ENCODE measurements around the gene TMSB10. TPM values are rescaled to one million over a fixed set of nuclear protein-coding genes. Genes with fewer than 3 reads are reported as not detected.

The TMSB10 gene
- total RNA-seq, 1 experiment from 2014 or later, result 1,437 TPM

- intact Hi-C loops (cut with micrococcal nuclease; ENCODE audit: unreplicated experiment), result no loop called here
- no peaks in the 10 kb centered on the region for H3K27me3 Mint-ChIP-seq (ENCODE audit: unreplicated experiment)
- peak; percentile 49 for DNase-seq
- peaks cover 32% of the 10 kb centered on the region for H3K4me1 Mint-ChIP-seq (ENCODE audit: low read depth, unreplicated experiment)
- H3K27ac Mint-ChIP-seq (ENCODE audit: unreplicated experiment), result peak overlapping the region; percentile 98
- peaks cover 5% of the 10 kb centered on the region for H3K9me3 Mint-ChIP-seq (ENCODE audit: low read depth, unreplicated experiment)
- peak overlapping the region; percentile 86 for H3K4me3 Mint-ChIP-seq (ENCODE audit: low read depth, unreplicated experiment)
- BruUV-seq (replicated peaks), result no TSS peak
- CTCF ChIA-PET, result interaction anchor here (1.2 to 4.1 kb wide), 2 partner anchors 21 to 114 kb away, joined by 3 to 24 read pairs; no protein-coding TSS in a partner anchor
- no peak for TF ChIP-seq CTCF (IDR thresholded peaks at IDR 0.05; ENCODE audit: unreplicated experiment)
- peaks cover 52% of the 10 kb centered on the region for H3K36me3 Mint-ChIP-seq (ENCODE audit: insufficient read depth, unreplicated experiment)
Measured at GRCh38 chr2:84904717-84905174, 710 bp upstream of the TMSB10 start.

- Mint-ChIP-seq H3K27ac (ENCODE audit: unreplicated experiment) (peak overlapping the region; percentile 98), H3K4me1 (ENCODE audit: low read depth, unreplicated experiment) (peaks cover 23% of the 10 kb centered on the region), H3K27me3 (ENCODE audit: unreplicated experiment) (no peaks in the 10 kb centered on the region), H3K9me3 (ENCODE audit: low read depth, unreplicated experiment) (peaks cover 8% of the 10 kb centered on the region), H3K4me3 (ENCODE audit: low read depth, unreplicated experiment) (peak overlapping the region; percentile 86), H3K36me3 (ENCODE audit: insufficient read depth, unreplicated experiment) (peaks cover 55% of the 10 kb centered on the region)
- no peak for TF ChIP-seq CTCF (IDR thresholded peaks at IDR 0.05; ENCODE audit: unreplicated experiment)
- CTCF ChIA-PET, result interaction anchor here (0.7 to 4.1 kb wide), 5 partner anchors 14 to 113 kb away, joined by 3 to 24 read pairs (median 6); no protein-coding TSS in a partner anchor
- intact Hi-C loops (cut with micrococcal nuclease; ENCODE audit: unreplicated experiment), result no loop called here
- DNase-seq, result no peak
- TSS peak; percentile 98 for BruUV-seq (replicated peaks)
Measured at GRCh38 chr2:84906108-84906899, 848 bp downstream of the TMSB10 start.

- peaks cover 8% of the 10 kb centered on the region for H3K9me3 Mint-ChIP-seq (ENCODE audit: low read depth, unreplicated experiment)
- intact Hi-C loops (cut with micrococcal nuclease; ENCODE audit: unreplicated experiment), result no loop called here
- CTCF ChIA-PET, result interaction anchor here (0.6 to 4.1 kb wide), 7 partner anchors 13 to 448 kb away, joined by 3 to 24 read pairs (median 6); partner anchors contain the start of gene SUCLG1
- DNase-seq, result peak; percentile 36
- peak overlapping the region; percentile 98 for H3K27ac Mint-ChIP-seq (ENCODE audit: unreplicated experiment)
- H3K36me3 Mint-ChIP-seq (ENCODE audit: insufficient read depth, unreplicated experiment), result peaks cover 55% of the 10 kb centered on the region
- peak overlapping the region; percentile 86 for H3K4me3 Mint-ChIP-seq (ENCODE audit: low read depth, unreplicated experiment)
- no peaks in the 10 kb centered on the region for H3K27me3 Mint-ChIP-seq (ENCODE audit: unreplicated experiment)
- BruUV-seq (replicated peaks), result no TSS peak
- peaks cover 23% of the 10 kb centered on the region for H3K4me1 Mint-ChIP-seq (ENCODE audit: low read depth, unreplicated experiment)
- TF ChIP-seq CTCF (IDR thresholded peaks at IDR 0.05; ENCODE audit: unreplicated experiment), result no peak
Measured at GRCh38 chr2:84906900-84907714, 1.7 kb downstream of the TMSB10 start.

- no peak for TF ChIP-seq CTCF (IDR thresholded peaks at IDR 0.05; ENCODE audit: unreplicated experiment)
- BruUV-seq (replicated peaks), result no TSS peak
- intact Hi-C loops (cut with micrococcal nuclease; ENCODE audit: unreplicated experiment), result no loop called here
- peaks cover 55% of the 10 kb centered on the region for H3K36me3 Mint-ChIP-seq (ENCODE audit: insufficient read depth, unreplicated experiment)
- peak overlapping the region; percentile 98 for H3K27ac Mint-ChIP-seq (ENCODE audit: unreplicated experiment)
- CTCF ChIA-PET, result interaction anchor here (4.1 kb wide), 1 partner anchor 17 kb away, joined by 24 read pairs; no protein-coding TSS in a partner anchor
- H3K27me3 Mint-ChIP-seq (ENCODE audit: unreplicated experiment), result no peaks in the 10 kb centered on the region
- H3K4me3 Mint-ChIP-seq (ENCODE audit: low read depth, unreplicated experiment), result peak overlapping the region; percentile 20
- DNase-seq, result no peak
- peaks cover 8% of the 10 kb centered on the region for H3K9me3 Mint-ChIP-seq (ENCODE audit: low read depth, unreplicated experiment)
- H3K4me1 Mint-ChIP-seq (ENCODE audit: low read depth, unreplicated experiment), result peaks cover 23% of the 10 kb centered on the region
Measured at GRCh38 chr2:84908948-84909713, 3.7 kb downstream of the TMSB10 start.
